ENCODE results near the gene SRSF7.
"Not testable (repeated sequence)": the region's sequence is repeated elsewhere in the genome, so short reads cannot be mapped to it uniquely, and the experiment has no call there.

The SRSF7 gene

DNA sequence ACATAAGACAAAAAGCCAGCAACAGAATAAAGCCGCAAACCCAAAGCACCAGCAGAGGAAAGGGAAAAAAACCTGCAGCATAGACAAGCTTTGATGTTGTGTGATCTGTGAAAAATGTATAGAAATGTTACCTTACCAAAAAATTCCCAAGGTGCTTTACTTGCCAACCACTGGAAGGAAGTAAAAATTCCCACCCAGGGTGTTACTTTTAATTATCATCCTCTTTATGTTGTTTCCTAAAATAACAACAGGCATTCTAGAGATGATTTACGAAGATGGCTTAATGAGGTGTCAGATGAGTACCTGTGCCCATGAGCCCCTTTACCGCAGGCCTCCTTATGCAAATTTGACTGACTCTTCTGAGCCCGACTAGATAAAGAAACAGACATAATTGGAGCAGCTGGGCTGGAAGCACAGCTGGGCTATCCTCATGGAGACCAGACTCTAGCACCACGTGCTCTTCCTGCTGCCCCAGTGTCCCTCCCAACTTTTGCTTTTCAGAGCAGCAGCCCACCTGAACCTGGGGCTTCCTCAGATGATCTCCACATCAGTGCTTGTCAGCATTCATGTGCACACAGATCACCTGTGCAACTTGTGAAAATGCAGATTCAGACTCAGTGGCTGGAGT is 41.5 kb downstream of the SRSF7 start:
- Histone ChIP-seq H3K9me3 (ENCODE audit: control insufficient read depth, insufficient read depth, low read length) (no peaks in the 10 kb centered on the region), H4K20me1 (ENCODE audit: control insufficient read depth, insufficient read depth, low read depth, low read length) (no peaks in the 10 kb centered on the region), H3K4me2 (ENCODE audit: low read length) (peak overlapping the region; percentile 41), H3K36me3 (ENCODE audit: control insufficient read depth, low read length) (no peaks in the 10 kb centered on the region), H3K27me3 (ENCODE audit: control insufficient read depth, low read length) (peaks cover 6% of the 10 kb centered on the region; the same call in 1 of the 2 replicates), H3K4me1 (ENCODE audit: control insufficient read depth, low read length) (peaks cover 13% of the 10 kb centered on the region), H3K27ac (ENCODE audit: low read depth, low read length) (no peak overlapping the region), H3K79me2 (ENCODE audit: control insufficient read depth, low read length) (no peaks in the 10 kb centered on the region), H3K9me2 (replicated peaks; ENCODE audit: control insufficient read depth, low read length) (no peaks in the 10 kb centered on the region), H3K4me3 (ENCODE audit: low read length) (no peak overlapping the region), H3F3A (ENCODE audit: control insufficient read depth, insufficient read depth) (no peaks in the 10 kb centered on the region)
- no peak for TF ChIP-seq EZH2phosphoT487 (IDR thresholded peaks at IDR 0.05; ENCODE audit: borderline replicate concordance, low read length)
- TF ChIP-seq, protein P1, sequence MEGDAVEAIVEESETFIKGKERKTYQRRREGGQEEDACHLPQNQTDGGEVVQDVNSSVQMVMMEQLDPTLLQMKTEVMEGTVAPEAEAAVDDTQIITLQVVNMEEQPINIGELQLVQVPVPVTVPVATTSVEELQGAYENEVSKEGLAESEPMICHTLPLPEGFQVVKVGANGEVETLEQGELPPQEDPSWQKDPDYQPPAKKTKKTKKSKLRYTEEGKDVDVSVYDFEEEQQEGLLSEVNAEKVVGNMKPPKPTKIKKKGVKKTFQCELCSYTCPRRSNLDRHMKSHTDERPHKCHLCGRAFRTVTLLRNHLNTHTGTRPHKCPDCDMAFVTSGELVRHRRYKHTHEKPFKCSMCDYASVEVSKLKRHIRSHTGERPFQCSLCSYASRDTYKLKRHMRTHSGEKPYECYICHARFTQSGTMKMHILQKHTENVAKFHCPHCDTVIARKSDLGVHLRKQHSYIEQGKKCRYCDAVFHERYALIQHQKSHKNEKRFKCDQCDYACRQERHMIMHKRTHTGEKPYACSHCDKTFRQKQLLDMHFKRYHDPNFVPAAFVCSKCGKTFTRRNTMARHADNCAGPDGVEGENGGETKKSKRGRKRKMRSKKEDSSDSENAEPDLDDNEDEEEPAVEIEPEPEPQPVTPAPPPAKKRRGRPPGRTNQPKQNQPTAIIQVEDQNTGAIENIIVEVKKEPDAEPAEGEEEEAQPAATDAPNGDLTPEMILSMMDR (IDR thresholded peaks at IDR 0.05; ENCODE audit: low read depth, low read length, poor library complexity, severe bottlenecking): no peak

- Histone ChIP-seq H3K4me2 (ENCODE audit: low read length) (peak overlapping the region; percentile 41), H3K79me2 (ENCODE audit: control insufficient read depth, low read length) (no peaks in the 10 kb centered on the region), H4K20me1 (ENCODE audit: control insufficient read depth, insufficient read depth, low read depth, low read length) (no peaks in the 10 kb centered on the region), H3K36me3 (ENCODE audit: control insufficient read depth, low read length) (no peaks in the 10 kb centered on the region), H3K9me2 (replicated peaks; ENCODE audit: control insufficient read depth, low read length) (no peaks in the 10 kb centered on the region), H3K4me1 (ENCODE audit: control insufficient read depth, low read length) (peaks cover 13% of the 10 kb centered on the region), H3K4me3 (ENCODE audit: low read length) (no peak overlapping the region), H3F3A (ENCODE audit: control insufficient read depth, insufficient read depth) (no peaks in the 10 kb centered on the region), H3K27ac (ENCODE audit: low read depth, low read length) (no peak overlapping the region), H3K27me3 (ENCODE audit: control insufficient read depth, low read length) (peaks cover 6% of the 10 kb centered on the region; the same call in 1 of the 2 replicates), H3K9me3 (ENCODE audit: control insufficient read depth, insufficient read depth, low read length) (no peaks in the 10 kb centered on the region)
- TF ChIP-seq EZH2phosphoT487 (IDR thresholded peaks at IDR 0.05; ENCODE audit: borderline replicate concordance, low read length): no peak
- TF ChIP-seq, protein P1 (IDR thresholded peaks at IDR 0.05; ENCODE audit: low read depth, low read length, poor library complexity, severe bottlenecking): no peak
These were observed 42.1 kb downstream of the SRSF7 start for GRCh38 chr2:38708900-38709566.

DNA sequence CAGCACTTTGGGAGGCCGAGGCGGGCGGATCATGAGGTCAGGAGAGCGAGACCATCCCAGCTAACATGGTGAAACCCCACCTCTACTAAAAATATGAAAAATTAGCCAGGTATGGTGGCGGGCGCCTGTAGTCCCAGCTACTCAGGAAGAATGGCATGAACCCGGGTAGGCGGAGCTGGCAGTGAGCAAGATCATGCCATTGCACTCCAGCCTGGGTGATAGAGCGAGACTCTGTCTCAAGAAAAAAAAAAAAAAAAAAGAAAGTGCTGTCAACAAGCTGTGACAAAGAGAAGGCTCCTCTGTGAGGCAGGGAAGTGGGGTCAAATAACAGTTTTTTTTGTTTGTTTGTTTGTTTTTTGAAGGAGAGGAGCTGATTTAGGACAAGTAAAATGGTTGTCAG is 42.7 kb downstream of the SRSF7 start:
- H3K4me1 ChIP-seq (ENCODE audit: control insufficient read depth, low read length): peaks cover 13% of the 10 kb centered on the region
- not testable (repeated sequence) for H3F3A ChIP-seq (ENCODE audit: control insufficient read depth, insufficient read depth); H3K9me3 ChIP-seq (ENCODE audit: control insufficient read depth, insufficient read depth, low read length); H3K36me3 ChIP-seq (ENCODE audit: control insufficient read depth, low read length); H3K27me3 ChIP-seq (ENCODE audit: control insufficient read depth, low read length); H3K4me3 ChIP-seq (ENCODE audit: low read length); H4K20me1 ChIP-seq (ENCODE audit: control insufficient read depth, insufficient read depth, low read depth, low read length); H3K4me2 ChIP-seq (ENCODE audit: low read length); H3K27ac ChIP-seq (ENCODE audit: low read depth, low read length); H3K79me2 ChIP-seq (ENCODE audit: control insufficient read depth, low read length); H3K9me2 ChIP-seq (replicated peaks; ENCODE audit: control insufficient read depth, low read length)

DNA sequence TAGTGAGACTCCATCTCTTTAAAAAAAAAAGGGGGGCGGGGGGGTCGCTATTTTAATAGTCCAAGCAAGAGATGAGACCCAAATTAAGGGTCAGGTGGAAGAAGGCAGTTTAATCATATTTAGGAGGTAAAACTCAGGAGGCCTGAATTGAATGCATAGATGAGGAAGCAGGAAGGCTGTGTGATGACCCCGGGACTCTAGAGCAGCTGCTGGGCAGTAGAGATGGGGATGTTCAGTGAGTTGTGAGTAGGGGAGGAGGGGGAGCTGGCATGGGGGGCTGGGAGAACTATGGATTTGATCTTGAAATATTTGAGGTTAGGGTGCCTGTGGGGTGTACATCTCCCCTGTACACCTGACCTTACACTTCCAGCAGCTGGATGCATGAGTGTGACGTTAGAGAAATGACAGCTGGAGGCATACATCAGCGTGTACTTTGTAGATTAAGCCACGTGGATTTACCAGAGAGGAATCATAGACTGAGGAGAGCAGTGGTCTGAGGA is 44.3 kb downstream of the SRSF7 start:
- peaks cover 6% of the 10 kb centered on the region; the same call in 1 of the 2 replicates for H3K27me3 ChIP-seq (ENCODE audit: control insufficient read depth, low read length)

More for the DNA sequence above, 44.3 kb downstream of the SRSF7 start:
- Histone ChIP-seq H4K20me1 (ENCODE audit: control insufficient read depth, insufficient read depth, low read depth, low read length) (no peaks in the 10 kb centered on the region), H3K36me3 (ENCODE audit: control insufficient read depth, low read length) (no peaks in the 10 kb centered on the region), H3K79me2 (ENCODE audit: control insufficient read depth, low read length) (no peaks in the 10 kb centered on the region), H3F3A (ENCODE audit: control insufficient read depth, insufficient read depth) (no peaks in the 10 kb centered on the region), H3K4me3 (ENCODE audit: low read length) (no peak overlapping the region), H3K4me2 (ENCODE audit: low read length) (no peak overlapping the region), H3K9me2 (replicated peaks; ENCODE audit: control insufficient read depth, low read length) (no peaks in the 10 kb centered on the region), H3K27ac (ENCODE audit: low read depth, low read length) (no peak overlapping the region), H3K9me3 (ENCODE audit: control insufficient read depth, insufficient read depth, low read length) (no peaks in the 10 kb centered on the region), H3K4me1 (ENCODE audit: control insufficient read depth, low read length) (peaks cover 13% of the 10 kb centered on the region)
- TF ChIP-seq EZH2phosphoT487 (IDR thresholded peaks at IDR 0.05; ENCODE audit: borderline replicate concordance, low read length): no peak
- TF ChIP-seq, protein P1 (IDR thresholded peaks at IDR 0.05; ENCODE audit: low read depth, low read length, poor library complexity, severe bottlenecking): no peak

All from DOHH2 (cell line).